HPDE6-E6E7 (cell line): ENCODE measurements around the gene HIGD1C.

Experiments used
- DNase-seq: peaks from one replicate; pipeline ENCODE4 v3.0.0; 2011; ENCODE audit warnings: missing footprints; ENCODE audit errors: extremely low spot score

Gene HIGD1C

GRCh38 chr12:51018956-51019355, 66.6 kb downstream of the HIGD1C start:
- no peak for DNase-seq

- DNase-seq, result no peak
Measured at GRCh38 chr12:51019927-51020326, 67.6 kb downstream of the HIGD1C start.
